Spleen (tissue), 7 donors: Measurements from ENCODE around the gene CRACR2A.

ENCODE experiments used
- POLR2A ChIP-seq, 3 donors: fragments of 450-650 bp; IDR thresholded peaks; one replicate each; pipeline ENCODE4 v1.5.1; 2017; ENCODE audit warnings: antibody characterized with exemption in 3 of 3, mild to moderate bottlenecking in 1 of 3
- TF ChIP-seq, protein P1 (sequence below), 11 experiments: fragments of 200-600 bp in 7 of 11; fragments of 450-650 bp in 4 of 11; sonication (generic) in 4 of 11; IDR thresholded peaks in 8 of 11; conservative IDR thresholded peaks in 3 of 11; 1 replicate in 7 of 11; 2 replicates in 4 of 11; pipeline versions ENCODE4 v1.4.0 to v1.8.0; 2016 to 2021; ENCODE audit warnings: antibody characterized with exemption in 11 of 11, inconsistent platforms in 4 of 11, mild to moderate bottlenecking in 1 of 11
- donor health status: DM: no; HTN: no; CAD: no; lungs with moderate emphysema.
- donor health status: DM: no; HTN: no; CAD: no.
- donor health status: DM: no; HTN: no; CAD: no.

DNA sequence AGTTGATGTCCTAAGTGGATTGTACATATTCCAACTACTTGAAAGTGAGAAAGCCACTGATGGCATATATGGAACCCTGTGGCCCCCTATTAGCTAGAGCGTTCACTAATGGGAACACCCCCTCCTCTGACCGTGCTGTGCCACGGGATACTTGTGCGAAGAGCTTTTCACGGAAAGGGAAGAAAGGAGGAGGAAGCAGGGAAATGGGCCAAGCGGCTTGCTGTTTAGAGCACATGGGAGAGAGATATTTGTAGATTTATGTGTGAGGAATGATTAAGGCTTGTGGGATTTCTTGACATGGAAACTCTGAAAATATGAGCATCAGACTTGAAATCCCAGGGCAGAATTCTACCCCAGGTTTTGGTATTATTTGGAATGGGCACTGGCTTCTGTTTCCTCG is 132.1 kb downstream of the CRACR2A start:
- TF ChIP-seq, protein P1, sequence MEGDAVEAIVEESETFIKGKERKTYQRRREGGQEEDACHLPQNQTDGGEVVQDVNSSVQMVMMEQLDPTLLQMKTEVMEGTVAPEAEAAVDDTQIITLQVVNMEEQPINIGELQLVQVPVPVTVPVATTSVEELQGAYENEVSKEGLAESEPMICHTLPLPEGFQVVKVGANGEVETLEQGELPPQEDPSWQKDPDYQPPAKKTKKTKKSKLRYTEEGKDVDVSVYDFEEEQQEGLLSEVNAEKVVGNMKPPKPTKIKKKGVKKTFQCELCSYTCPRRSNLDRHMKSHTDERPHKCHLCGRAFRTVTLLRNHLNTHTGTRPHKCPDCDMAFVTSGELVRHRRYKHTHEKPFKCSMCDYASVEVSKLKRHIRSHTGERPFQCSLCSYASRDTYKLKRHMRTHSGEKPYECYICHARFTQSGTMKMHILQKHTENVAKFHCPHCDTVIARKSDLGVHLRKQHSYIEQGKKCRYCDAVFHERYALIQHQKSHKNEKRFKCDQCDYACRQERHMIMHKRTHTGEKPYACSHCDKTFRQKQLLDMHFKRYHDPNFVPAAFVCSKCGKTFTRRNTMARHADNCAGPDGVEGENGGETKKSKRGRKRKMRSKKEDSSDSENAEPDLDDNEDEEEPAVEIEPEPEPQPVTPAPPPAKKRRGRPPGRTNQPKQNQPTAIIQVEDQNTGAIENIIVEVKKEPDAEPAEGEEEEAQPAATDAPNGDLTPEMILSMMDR (IDR thresholded peaks at IDR 0.05 in 8 of 11, conservative IDR thresholded peaks at IDR 0.05 in 3 of 11), result no peak
- TF ChIP-seq POLR2A (IDR thresholded peaks at IDR 0.05), result no peak
